Ishikawa (cell line): ENCODE measurements around the gene UTY.

Source experiments
- CEBPB ChIP-seq: IDR thresholded peaks from 2 replicates; pipeline ENCODE4 v1.6.1; 2012
- CREB1 ChIP-seq: IDR thresholded peaks from 2 replicates; pipeline ENCODE4 v1.6.1; 2012; ENCODE audit warnings: low read depth
- EGR1 ChIP-seq: IDR thresholded peaks from 2 replicates; pipeline ENCODE4 v1.6.1; 2012
- EP300 ChIP-seq: IDR thresholded peaks from 2 replicates; pipeline ENCODE4 v1.6.1; 2012; ENCODE audit warnings: borderline replicate concordance
- FOXM1 ChIP-seq: IDR thresholded peaks from 2 replicates; pipeline ENCODE4 v1.6.1; 2012; ENCODE audit warnings: low read depth, borderline replicate concordance
- NFIC ChIP-seq: IDR thresholded peaks from 2 replicates; pipeline ENCODE4 v1.6.1; 2012
- RAD21 ChIP-seq: IDR thresholded peaks from 2 replicates; pipeline ENCODE4 v1.6.1; 2012; ENCODE audit warnings: low read depth
- TAF1 ChIP-seq: IDR thresholded peaks from 2 replicates; pipeline ENCODE4 v1.6.1; 2012; ENCODE audit warnings: low read depth, mild to moderate bottlenecking
- TCF12 ChIP-seq: IDR thresholded peaks from 2 replicates; pipeline ENCODE4 v1.6.1; 2012; ENCODE audit warnings: low read depth
- TEAD4 ChIP-seq: IDR thresholded peaks from 2 replicates; pipeline ENCODE4 v1.6.1; 2012
- YY1 ChIP-seq: IDR thresholded peaks from 2 replicates; pipeline ENCODE4 v1.6.1; 2012; ENCODE audit warnings: low read depth
- ZBTB7A ChIP-seq: IDR thresholded peaks from 2 replicates; pipeline ENCODE4 v1.6.1; 2012; ENCODE audit warnings: low read depth
- TF ChIP-seq, protein P1 (sequence below): IDR thresholded peaks from 2 replicates; pipeline ENCODE4 v1.6.1; 2012
- TF ChIP-seq, protein P2 (sequence below): IDR thresholded peaks from 2 replicates; pipeline ENCODE4 v1.6.1; 2012
- TF ChIP-seq, protein P3 (sequence below): IDR thresholded peaks from 2 replicates; pipeline ENCODE4 v1.6.1; 2012; ENCODE audit warnings: low read depth, mild to moderate bottlenecking

The UTY gene

DNA sequence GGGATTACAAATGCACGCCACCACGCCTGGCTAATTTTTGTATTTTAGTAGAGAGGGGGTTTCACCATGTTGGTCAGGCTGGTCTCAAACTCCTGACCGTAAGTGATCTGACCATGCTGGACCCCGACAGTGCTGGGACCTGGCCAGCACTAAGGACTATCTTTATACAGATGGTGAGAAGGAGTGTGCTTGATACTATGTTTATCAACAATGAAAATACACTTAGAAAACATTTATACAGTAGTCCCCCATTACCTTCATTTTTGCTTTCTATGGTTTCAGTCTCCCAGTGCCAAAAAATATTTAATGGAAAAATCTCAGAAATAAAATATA, 111.4 kb downstream of the UTY start:
- no peak for TF ChIP-seq TEAD4

DNA sequence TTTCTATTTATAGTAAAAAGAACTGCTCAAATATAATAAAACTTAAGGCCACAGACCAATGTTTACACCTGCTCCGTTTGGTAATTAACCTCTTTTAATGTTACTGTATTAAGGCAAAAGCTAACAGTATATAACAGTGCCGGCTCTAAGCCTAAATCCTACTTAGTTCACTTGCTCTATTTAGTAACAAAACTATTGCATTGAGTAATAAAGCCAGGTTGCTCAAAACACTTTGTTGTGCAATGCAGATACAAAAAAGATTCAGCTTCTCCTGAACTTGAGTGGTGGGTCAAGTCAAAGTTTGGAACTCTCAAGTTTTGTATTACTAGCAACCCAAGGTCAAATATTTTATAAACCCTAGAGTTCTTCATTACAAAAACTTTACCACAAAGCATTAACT, 116.2 kb downstream of the UTY start:
- TF ChIP-seq CEBPB (no peak), NFIC (no peak), FOXM1 (no peak), EP300 (no peak), EGR1 (no peak), ZBTB7A (no peak), YY1 (no peak), TEAD4 (no peak), TCF12 (no peak), TAF1 (no peak), CREB1 (no peak), RAD21 (no peak)
- TF ChIP-seq, protein P1, sequence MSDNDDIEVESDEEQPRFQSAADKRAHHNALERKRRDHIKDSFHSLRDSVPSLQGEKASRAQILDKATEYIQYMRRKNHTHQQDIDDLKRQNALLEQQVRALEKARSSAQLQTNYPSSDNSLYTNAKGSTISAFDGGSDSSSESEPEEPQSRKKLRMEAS, result no peak
- TF ChIP-seq, protein P2, sequence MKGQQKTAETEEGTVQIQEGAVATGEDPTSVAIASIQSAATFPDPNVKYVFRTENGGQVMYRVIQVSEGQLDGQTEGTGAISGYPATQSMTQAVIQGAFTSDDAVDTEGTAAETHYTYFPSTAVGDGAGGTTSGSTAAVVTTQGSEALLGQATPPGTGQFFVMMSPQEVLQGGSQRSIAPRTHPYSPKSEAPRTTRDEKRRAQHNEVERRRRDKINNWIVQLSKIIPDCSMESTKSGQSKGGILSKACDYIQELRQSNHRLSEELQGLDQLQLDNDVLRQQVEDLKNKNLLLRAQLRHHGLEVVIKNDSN, result no peak

DNA sequence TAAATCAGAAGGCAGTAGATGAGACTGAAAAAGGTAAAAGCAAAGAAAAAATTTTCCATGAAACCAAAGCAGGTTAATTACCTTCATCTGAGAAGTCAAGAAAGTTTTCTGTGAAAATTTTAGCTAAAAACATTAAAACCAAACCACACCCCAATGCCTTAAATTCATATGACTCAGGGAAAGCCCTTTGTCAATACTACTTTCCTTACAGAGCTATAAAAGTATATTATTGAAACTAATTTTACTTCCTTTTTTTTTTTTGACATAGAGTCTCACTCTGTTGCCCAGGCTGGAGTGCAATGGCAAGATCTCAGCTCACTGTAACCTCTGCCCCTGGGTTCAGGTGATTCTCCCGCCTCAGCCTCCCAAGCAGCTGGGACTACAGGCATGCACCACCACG, 117.2 kb downstream of the UTY start:
- no peak for TF ChIP-seq ZBTB7A
- TF ChIP-seq, protein P1, result no peak
- TF ChIP-seq FOXM1, result no peak
- no peak for TF ChIP-seq RAD21
- TF ChIP-seq EGR1, result no peak
- TF ChIP-seq, protein P3, sequence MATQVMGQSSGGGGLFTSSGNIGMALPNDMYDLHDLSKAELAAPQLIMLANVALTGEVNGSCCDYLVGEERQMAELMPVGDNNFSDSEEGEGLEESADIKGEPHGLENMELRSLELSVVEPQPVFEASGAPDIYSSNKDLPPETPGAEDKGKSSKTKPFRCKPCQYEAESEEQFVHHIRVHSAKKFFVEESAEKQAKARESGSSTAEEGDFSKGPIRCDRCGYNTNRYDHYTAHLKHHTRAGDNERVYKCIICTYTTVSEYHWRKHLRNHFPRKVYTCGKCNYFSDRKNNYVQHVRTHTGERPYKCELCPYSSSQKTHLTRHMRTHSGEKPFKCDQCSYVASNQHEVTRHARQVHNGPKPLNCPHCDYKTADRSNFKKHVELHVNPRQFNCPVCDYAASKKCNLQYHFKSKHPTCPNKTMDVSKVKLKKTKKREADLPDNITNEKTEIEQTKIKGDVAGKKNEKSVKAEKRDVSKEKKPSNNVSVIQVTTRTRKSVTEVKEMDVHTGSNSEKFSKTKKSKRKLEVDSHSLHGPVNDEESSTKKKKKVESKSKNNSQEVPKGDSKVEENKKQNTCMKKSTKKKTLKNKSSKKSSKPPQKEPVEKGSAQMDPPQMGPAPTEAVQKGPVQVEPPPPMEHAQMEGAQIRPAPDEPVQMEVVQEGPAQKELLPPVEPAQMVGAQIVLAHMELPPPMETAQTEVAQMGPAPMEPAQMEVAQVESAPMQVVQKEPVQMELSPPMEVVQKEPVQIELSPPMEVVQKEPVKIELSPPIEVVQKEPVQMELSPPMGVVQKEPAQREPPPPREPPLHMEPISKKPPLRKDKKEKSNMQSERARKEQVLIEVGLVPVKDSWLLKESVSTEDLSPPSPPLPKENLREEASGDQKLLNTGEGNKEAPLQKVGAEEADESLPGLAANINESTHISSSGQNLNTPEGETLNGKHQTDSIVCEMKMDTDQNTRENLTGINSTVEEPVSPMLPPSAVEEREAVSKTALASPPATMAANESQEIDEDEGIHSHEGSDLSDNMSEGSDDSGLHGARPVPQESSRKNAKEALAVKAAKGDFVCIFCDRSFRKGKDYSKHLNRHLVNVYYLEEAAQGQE, result no peak
- no peak for TF ChIP-seq NFIC
- TF ChIP-seq TEAD4, result no peak
- no peak for TF ChIP-seq TCF12
- TF ChIP-seq TAF1, result no peak
- no peak for TF ChIP-seq CEBPB
- TF ChIP-seq, protein P2, result no peak
- no peak for TF ChIP-seq EP300
- TF ChIP-seq YY1, result no peak
- TF ChIP-seq CREB1, result no peak

DNA sequence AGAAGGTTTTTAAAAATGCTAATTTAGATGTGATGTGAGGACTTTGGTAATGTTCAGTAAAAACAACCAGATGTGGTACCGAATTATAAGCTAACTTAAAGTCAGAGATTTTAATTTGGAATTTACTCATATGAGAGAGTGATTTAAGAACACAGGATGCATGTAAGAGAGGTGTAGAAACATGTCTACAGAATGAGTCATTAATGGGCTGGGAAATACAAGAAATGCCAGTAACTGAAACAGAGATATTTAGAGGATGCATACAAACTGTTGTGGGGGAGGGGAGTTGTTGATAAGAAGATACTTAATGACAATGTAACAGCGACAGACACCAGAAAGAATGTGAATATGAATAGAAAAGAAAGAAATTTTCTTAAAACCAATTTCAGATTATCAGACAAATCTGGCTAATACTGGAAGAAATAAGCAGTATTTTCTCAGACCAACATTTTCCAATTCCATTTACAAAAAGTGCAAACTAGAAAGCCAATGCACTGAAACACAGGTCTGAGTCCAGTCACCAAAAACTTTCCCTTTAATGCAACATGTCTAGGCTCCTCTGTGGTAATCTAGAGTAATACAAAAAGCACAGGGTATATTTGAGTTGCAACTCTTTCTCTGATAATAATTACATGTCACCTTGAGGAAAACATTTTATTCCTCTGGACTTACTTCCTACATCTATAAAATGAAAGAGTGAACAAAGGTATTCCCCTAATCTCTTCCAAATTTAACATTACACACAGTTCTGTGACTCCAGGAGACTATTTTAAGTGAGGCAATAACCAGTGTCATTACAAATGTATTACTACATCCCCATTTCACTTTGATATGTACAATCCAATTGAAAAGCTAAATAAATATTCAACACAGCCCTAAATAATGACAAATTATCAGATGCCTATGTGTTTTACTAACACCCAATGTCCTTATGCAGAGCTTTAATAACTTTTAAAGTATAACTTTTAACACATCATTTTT, 117.9 kb downstream of the UTY start:
- no peak for TF ChIP-seq CEBPB
- no peak for TF ChIP-seq CREB1
- no peak for TF ChIP-seq TAF1
- TF ChIP-seq, protein P1, result no peak
- TF ChIP-seq TCF12, result no peak
- TF ChIP-seq, protein P3, result no peak
- TF ChIP-seq TEAD4, result no peak
- no peak for TF ChIP-seq ZBTB7A
- TF ChIP-seq RAD21, result no peak
- no peak for TF ChIP-seq EP300
- no peak for TF ChIP-seq FOXM1
- no peak for TF ChIP-seq NFIC
- no peak for TF ChIP-seq EGR1
- TF ChIP-seq, protein P2, result no peak
- no peak for TF ChIP-seq YY1

DNA sequence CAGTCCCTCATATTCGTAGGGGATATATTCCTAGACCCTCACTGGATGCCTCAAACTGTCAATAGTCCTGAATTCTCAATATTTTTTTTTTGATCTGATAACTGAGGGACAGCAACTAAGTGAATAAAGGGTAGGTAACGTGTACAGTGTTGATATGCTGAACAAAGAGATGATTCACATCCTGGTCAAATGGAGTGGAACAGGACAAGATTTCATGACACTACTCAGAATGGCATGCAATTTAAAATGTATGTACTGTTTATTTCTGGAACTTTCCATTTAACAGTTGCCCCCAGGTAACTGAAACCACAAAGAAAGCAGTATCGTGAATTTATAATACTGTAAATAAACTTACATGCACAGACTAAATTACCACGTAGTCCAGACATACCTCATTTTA, 128.4 kb downstream of the UTY start:
- no peak for TF ChIP-seq EP300
- TF ChIP-seq, protein P1, result no peak
- TF ChIP-seq TAF1, result no peak
- no peak for TF ChIP-seq CREB1
- TF ChIP-seq, protein P3, result no peak
- no peak for TF ChIP-seq TEAD4
- no peak for TF ChIP-seq YY1
- TF ChIP-seq RAD21, result no peak
- TF ChIP-seq, protein P2, result no peak
- no peak for TF ChIP-seq NFIC
- TF ChIP-seq CEBPB, result no peak
